Osteoblast (primary cell): ENCODE measurements around the gene CEP112. TPM values are rescaled to one million over a fixed set of nuclear protein-coding genes. Genes with fewer than 3 reads are reported as not detected.

Source experiments
- DNase-seq: peaks from one replicate; pipeline ENCODE4 v3.0.0; 2011; ENCODE audit warnings: low spot score, mixed read lengths; ENCODE audit not compliant: insufficient read length; ENCODE audit errors: missing footprints
- H2AFZ ChIP-seq: 2 replicates; pipeline ENCODE4 v1.6.0; 2011; ENCODE audit warnings: mild to moderate bottlenecking, low read length
- H3K27ac ChIP-seq: 2 replicates; pipeline ENCODE4 v1.5.1; 2011; ENCODE audit warnings: mild to moderate bottlenecking, low read depth, low read length, moderate library complexity
- H3K27me3 ChIP-seq: 2 replicates; pipeline ENCODE4 v1.6.0; 2012; ENCODE audit warnings: mild to moderate bottlenecking, control low read depth, inconsistent platforms, low read length, moderate library complexity; ENCODE audit not compliant: insufficient read depth
- H3K36me3 ChIP-seq: 2 replicates; pipeline ENCODE4 v1.5.1; 2011; ENCODE audit warnings: mild to moderate bottlenecking, low read length, control low read depth, moderate library complexity; ENCODE audit not compliant: insufficient read depth
- H3K4me1 ChIP-seq: 2 replicates; pipeline ENCODE4 v1.5.1; 2011; ENCODE audit warnings: mild to moderate bottlenecking, low read length, control low read depth, moderate library complexity; ENCODE audit not compliant: insufficient read depth
- H3K4me2 ChIP-seq: 2 replicates; pipeline ENCODE4 v1.6.0; 2011; ENCODE audit warnings: mild to moderate bottlenecking, low read length; ENCODE audit not compliant: insufficient read depth
- H3K4me3 ChIP-seq: fragments of 200-600 bp; sonication (generic); 3 replicates; pipeline ENCODE4 v1.5.1; 2012; ENCODE audit warnings: mild to moderate bottlenecking, low read length, inconsistent platforms; ENCODE audit not compliant: insufficient read depth
- H3K79me2 ChIP-seq: 2 replicates; pipeline ENCODE4 v1.6.0; 2012; ENCODE audit warnings: mild to moderate bottlenecking, low read length, control low read depth, inconsistent platforms; ENCODE audit not compliant: insufficient read depth
- H3K9me3 ChIP-seq: 2 replicates; pipeline ENCODE4 v1.5.1; 2011; ENCODE audit warnings: low read depth, low read length, control low read depth
- H4K20me1 ChIP-seq: 2 replicates; pipeline ENCODE4 v1.6.0; 2012; ENCODE audit warnings: mild to moderate bottlenecking, low read length, control low read depth; ENCODE audit not compliant: insufficient read depth
- total RNA-seq: library from RNA; depleted of rRNA; stranded (reverse); fragments of >200 nt; gene quantifications from 2 replicates; pipeline ENCODE4 v1.2.3, GENCODE V29; 2012
- TF ChIP-seq, protein P1 (sequence below): IDR thresholded peaks from 2 replicates; pipeline ENCODE4 v1.5.1; 2011; ENCODE audit warnings: mild to moderate bottlenecking, low read depth, low read length, moderate library complexity; ENCODE audit errors: extremely low read depth

The CEP112 gene
- total RNA-seq, 1 donor, result 8.3 TPM

DNA sequence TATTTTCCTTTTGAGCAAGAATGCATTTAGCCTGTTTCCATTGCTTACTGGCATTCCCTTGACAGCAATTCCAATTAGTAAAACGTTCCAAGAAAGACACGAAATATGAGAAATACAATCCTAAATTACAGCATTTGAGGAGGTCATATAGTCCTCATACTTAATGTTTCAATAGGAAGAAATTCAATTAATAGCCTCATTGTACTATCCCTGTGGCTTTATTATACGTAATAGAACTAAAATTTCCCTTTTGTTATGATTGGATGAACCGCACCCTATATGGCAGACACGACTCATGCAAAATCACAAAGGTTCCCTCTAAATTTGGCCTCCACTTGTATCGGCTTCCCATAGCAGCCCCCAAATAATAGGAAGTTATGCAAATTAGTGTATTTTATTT is 291.7 kb downstream of the CEP112 start:
- no peak for DNase-seq
- H4K20me1 ChIP-seq, result no peaks in the 10 kb centered on the region
- no peaks in the 10 kb centered on the region for H3K36me3 ChIP-seq
- no peak overlapping the region for H3K4me3 ChIP-seq
- TF ChIP-seq, protein P1, sequence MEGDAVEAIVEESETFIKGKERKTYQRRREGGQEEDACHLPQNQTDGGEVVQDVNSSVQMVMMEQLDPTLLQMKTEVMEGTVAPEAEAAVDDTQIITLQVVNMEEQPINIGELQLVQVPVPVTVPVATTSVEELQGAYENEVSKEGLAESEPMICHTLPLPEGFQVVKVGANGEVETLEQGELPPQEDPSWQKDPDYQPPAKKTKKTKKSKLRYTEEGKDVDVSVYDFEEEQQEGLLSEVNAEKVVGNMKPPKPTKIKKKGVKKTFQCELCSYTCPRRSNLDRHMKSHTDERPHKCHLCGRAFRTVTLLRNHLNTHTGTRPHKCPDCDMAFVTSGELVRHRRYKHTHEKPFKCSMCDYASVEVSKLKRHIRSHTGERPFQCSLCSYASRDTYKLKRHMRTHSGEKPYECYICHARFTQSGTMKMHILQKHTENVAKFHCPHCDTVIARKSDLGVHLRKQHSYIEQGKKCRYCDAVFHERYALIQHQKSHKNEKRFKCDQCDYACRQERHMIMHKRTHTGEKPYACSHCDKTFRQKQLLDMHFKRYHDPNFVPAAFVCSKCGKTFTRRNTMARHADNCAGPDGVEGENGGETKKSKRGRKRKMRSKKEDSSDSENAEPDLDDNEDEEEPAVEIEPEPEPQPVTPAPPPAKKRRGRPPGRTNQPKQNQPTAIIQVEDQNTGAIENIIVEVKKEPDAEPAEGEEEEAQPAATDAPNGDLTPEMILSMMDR, result no peak
- no peaks in the 10 kb centered on the region for H3K27me3 ChIP-seq
- no peaks in the 10 kb centered on the region for H3K79me2 ChIP-seq
- no peaks in the 10 kb centered on the region for H3K4me1 ChIP-seq
- H3K27ac ChIP-seq, result no peak overlapping the region
- no peak overlapping the region for H2AFZ ChIP-seq
- H3K9me3 ChIP-seq, result no peaks in the 10 kb centered on the region
- no peak overlapping the region for H3K4me2 ChIP-seq

DNA sequence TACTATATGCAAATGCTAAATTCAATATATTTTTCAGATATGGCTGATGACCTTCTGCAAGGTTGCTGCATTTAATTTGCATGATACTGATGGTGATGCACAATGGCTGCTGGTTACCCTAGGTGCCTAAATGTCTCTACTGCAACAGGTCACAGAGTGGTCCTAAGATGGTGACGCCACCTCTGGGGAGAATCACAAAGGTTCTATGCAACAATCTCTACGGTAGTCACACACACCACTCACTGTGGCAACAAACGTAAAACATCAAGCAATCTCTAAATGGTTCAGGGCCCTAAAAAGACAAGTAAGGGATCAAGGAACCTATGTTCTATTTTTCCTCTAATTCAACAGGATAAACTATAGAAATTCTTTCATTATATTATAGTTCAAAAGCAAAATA is 293.3 kb downstream of the CEP112 start:
- no peak overlapping the region for H3K27ac ChIP-seq
- H3K9me3 ChIP-seq, result no peaks in the 10 kb centered on the region
- H4K20me1 ChIP-seq, result no peaks in the 10 kb centered on the region
- no peaks in the 10 kb centered on the region for H3K79me2 ChIP-seq
- no peak overlapping the region for H2AFZ ChIP-seq
- no peak overlapping the region for H3K4me2 ChIP-seq
- no peaks in the 10 kb centered on the region for H3K4me1 ChIP-seq
- no peak for DNase-seq
- TF ChIP-seq, protein P1, result no peak
- no peak overlapping the region for H3K4me3 ChIP-seq
- no peaks in the 10 kb centered on the region for H3K36me3 ChIP-seq
- H3K27me3 ChIP-seq, result no peaks in the 10 kb centered on the region

DNA sequence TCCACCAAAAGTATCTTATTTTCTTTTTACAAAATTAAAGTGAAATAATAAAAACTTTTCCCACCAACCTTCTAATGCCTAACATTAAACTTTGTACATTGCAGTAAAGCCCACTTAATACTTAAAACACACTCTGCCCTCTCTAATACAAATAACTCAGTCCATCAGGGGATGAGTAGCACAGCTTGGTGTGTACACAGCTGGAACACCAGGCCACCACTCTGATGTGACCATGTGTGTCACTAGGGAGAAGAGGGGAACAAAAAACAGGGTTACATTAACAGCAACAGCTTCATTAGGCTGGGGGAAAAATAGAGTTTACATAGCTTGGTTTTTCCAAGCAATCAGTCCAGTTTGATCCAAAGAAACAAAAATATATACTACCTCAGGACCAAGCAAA is 295.0 kb downstream of the CEP112 start:
- Histone ChIP-seq H4K20me1 (no peaks in the 10 kb centered on the region), H3K4me3 (no peak overlapping the region), H3K79me2 (no peaks in the 10 kb centered on the region), H3K4me2 (no peak overlapping the region), H2AFZ (no peak overlapping the region), H3K4me1 (no peaks in the 10 kb centered on the region), H3K9me3 (no peaks in the 10 kb centered on the region), H3K36me3 (no peaks in the 10 kb centered on the region), H3K27me3 (no peaks in the 10 kb centered on the region), H3K27ac (no peak overlapping the region)
- DNase-seq, result no peak
- TF ChIP-seq, protein P1, result no peak

DNA sequence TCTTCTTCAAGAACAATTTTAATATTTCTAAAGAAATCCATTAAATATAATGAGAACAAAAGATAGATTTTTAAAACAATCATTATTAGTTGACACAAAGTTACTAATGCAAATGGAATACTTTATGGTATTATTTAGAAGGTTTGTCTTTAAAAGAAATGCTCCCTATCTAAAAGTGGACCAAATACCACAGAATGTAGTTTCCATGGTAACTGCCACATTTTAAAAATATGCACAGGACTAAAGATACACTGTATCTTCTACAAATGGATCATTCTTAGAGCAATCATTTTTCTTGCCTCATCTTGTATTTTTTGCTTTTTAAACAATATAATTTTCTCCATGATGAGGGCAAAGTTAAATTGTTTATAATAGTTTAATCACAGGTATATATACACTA is 296.0 kb downstream of the CEP112 start:
- Histone ChIP-seq H2AFZ (no peak overlapping the region), H3K36me3 (no peaks in the 10 kb centered on the region), H3K4me3 (no peak overlapping the region), H4K20me1 (no peaks in the 10 kb centered on the region), H3K4me1 (no peaks in the 10 kb centered on the region), H3K27ac (no peak overlapping the region), H3K27me3 (no peaks in the 10 kb centered on the region), H3K9me3 (no peaks in the 10 kb centered on the region), H3K4me2 (no peak overlapping the region), H3K79me2 (no peaks in the 10 kb centered on the region)
- TF ChIP-seq, protein P1, result no peak
- no peak for DNase-seq
